Neural progenitor cell (in vitro differentiated cells): Measurements from ENCODE around the gene PRTFDC1. TPM values are rescaled to one million over a fixed set of nuclear protein-coding genes. Genes with fewer than 3 reads are reported as not detected.
"Not testable (repeated sequence)": the region's sequence is repeated elsewhere in the genome, so short reads cannot be mapped to it uniquely, and the experiment has no call there.

ENCODE experiments used
- DNase-seq: peaks from one replicate; pipeline ENCODE4 v3.0.0-alpha.2; 2016; ENCODE audit warnings: low spot score
- H2AFZ ChIP-seq: fragments of 200-600 bp; sonication (generic); replicated peaks from 2 replicates; pipeline ENCODE4 v1.6.1; 2016; ENCODE audit warnings: antibody characterized with exemption
- H3F3A ChIP-seq: fragments of 200-600 bp; sonication (generic); 2 replicates; pipeline ENCODE4 v1.6.1; 2016; ENCODE audit warnings: antibody characterized with exemption, low read depth
- H3K27ac ChIP-seq: fragments of 200-600 bp; sonication (generic); 2 replicates; pipeline ENCODE4 v1.5.1; 2016; ENCODE audit warnings: mild to moderate bottlenecking
- H3K27me3 ChIP-seq: fragments of 200-600 bp; sonication (generic); 2 replicates; pipeline ENCODE4 v1.6.1; 2016; ENCODE audit warnings: mild to moderate bottlenecking, moderate library complexity
- H3K36me3 ChIP-seq: fragments of 200-600 bp; sonication (generic); 2 replicates; pipeline ENCODE4 v1.5.1; 2016
- H3K4me1 ChIP-seq: fragments of 200-600 bp; sonication (generic); 2 replicates; pipeline ENCODE4 v1.6.1; 2016; ENCODE audit warnings: mixed run types
- H3K4me2 ChIP-seq: fragments of 200-600 bp; sonication (generic); 2 replicates; pipeline ENCODE4 v1.6.1; 2016
- H3K4me3 ChIP-seq: fragments of 200-600 bp; sonication (generic); 2 replicates; pipeline ENCODE4 v1.5.1; 2016
- H3K79me2 ChIP-seq: fragments of 200-600 bp; sonication (generic); 2 replicates; pipeline ENCODE4 v1.6.1; 2016; ENCODE audit warnings: low read depth
- H3K9ac ChIP-seq: fragments of 200-600 bp; sonication (generic); 2 replicates; pipeline ENCODE4 v1.6.1; 2016
- H3K9me3 ChIP-seq: fragments of 200-600 bp; sonication (generic); 2 replicates; pipeline ENCODE4 v1.5.1; 2016; ENCODE audit warnings: low read depth
- H4K20me1 ChIP-seq: fragments of 200-600 bp; sonication (generic); 2 replicates; pipeline ENCODE4 v1.6.1; 2016; ENCODE audit warnings: low read depth
- H3K27ac Mint-ChIP-seq: 3 replicates; pipeline ENCODE4 v1.8.0; 2021; ENCODE audit warnings: mixed read lengths
- H3K27me3 Mint-ChIP-seq: 2 replicates; pipeline ENCODE4 v1.8.0; 2022; ENCODE audit warnings: low read depth, mild to moderate bottlenecking, inconsistent platforms, moderate library complexity, mixed read lengths; ENCODE audit not compliant: insufficient read depth
- H3K36me3 Mint-ChIP-seq: 3 replicates; pipeline ENCODE4 v1.8.0; 2021; ENCODE audit warnings: mixed read lengths
- H3K4me1 Mint-ChIP-seq: 3 replicates; pipeline ENCODE4 v1.8.0; 2021; ENCODE audit warnings: mixed read lengths
- H3K4me3 Mint-ChIP-seq: 3 replicates; pipeline ENCODE4 v1.8.0; 2021; ENCODE audit warnings: mild to moderate bottlenecking, moderate library complexity, mixed read lengths
- H3K9me3 Mint-ChIP-seq: 3 replicates; pipeline ENCODE4 v1.8.0; 2020; ENCODE audit warnings: mixed read lengths
- CTCF ChIP-seq: fragments of 200-600 bp; sonication (generic); IDR thresholded peaks from 2 replicates; pipeline ENCODE4 v1.5.1; 2017; ENCODE audit warnings: antibody characterized with exemption, mild to moderate bottlenecking
- EZH2 ChIP-seq: fragments of 200-600 bp; sonication (generic); IDR thresholded peaks from 2 replicates; pipeline ENCODE4 v1.6.1; 2017; ENCODE audit warnings: antibody characterized with exemption, mild to moderate bottlenecking, moderate library complexity
- EZH2phosphoT487 ChIP-seq: fragments of 200-600 bp; sonication (generic); IDR thresholded peaks from 2 replicates; pipeline ENCODE4 v1.6.1; 2017; ENCODE audit warnings: antibody characterized with exemption
- total RNA-seq: library from RNA; depleted of rRNA; stranded (reverse); fragments of >200 nt; gene quantifications from 2 replicates; pipeline ENCODE4 v1.2.3, GENCODE V29; 2015; ENCODE audit warnings: low replicate concordance

PRTFDC1 gene
- total RNA-seq, 1 donor from 2014 or later, result 37.7 TPM

- Histone ChIP-seq H3K9ac (no peak overlapping the region), H3K27ac (no peak overlapping the region)
Observed at GRCh38 chr10:24958721-24959381, 6.4 kb upstream of the PRTFDC1 start.

GRCh38 chr10:24958091-24958720, 5.8 kb upstream of the PRTFDC1 start:
- no peak overlapping the region for H3K4me3 ChIP-seq
- Mint-ChIP-seq H3K4me3 (no peak overlapping the region), H3K4me1 (peaks cover 31% of the 10 kb centered on the region), H3K9me3 (no peaks in the 10 kb centered on the region), H3K27me3 (no peaks in the 10 kb centered on the region), H3K36me3 (peaks cover 2% of the 10 kb centered on the region), H3K27ac (no peak overlapping the region)
- H3K79me2 ChIP-seq, result no peaks in the 10 kb centered on the region
- H3K27me3 ChIP-seq, result no peaks in the 10 kb centered on the region
- H3K4me1 ChIP-seq, result peaks cover 19% of the 10 kb centered on the region
- no peak overlapping the region for H3K9ac ChIP-seq
- TF ChIP-seq CTCF, result no peak
- no peak for TF ChIP-seq EZH2
- no peak for TF ChIP-seq EZH2phosphoT487
- H3F3A ChIP-seq, result no peaks in the 10 kb centered on the region
- no peak overlapping the region for H3K27ac ChIP-seq
- no peaks in the 10 kb centered on the region for H4K20me1 ChIP-seq
- H3K36me3 ChIP-seq, result no peaks in the 10 kb centered on the region
- H3K4me2 ChIP-seq, result no peak overlapping the region
- H3K9me3 ChIP-seq, result no peaks in the 10 kb centered on the region
- peak overlapping the region; percentile 40 for H2AFZ ChIP-seq
- no peak for DNase-seq

More at GRCh38 chr10:24958721-24959381, 6.4 kb upstream of the PRTFDC1 start:
- Histone ChIP-seq H3K79me2 (no peaks in the 10 kb centered on the region), H3K27me3 (no peaks in the 10 kb centered on the region), H3F3A (no peaks in the 10 kb centered on the region), H2AFZ (peak overlapping the region; percentile 40), H3K4me1 (peaks cover 14% of the 10 kb centered on the region), H3K36me3 (no peaks in the 10 kb centered on the region), H3K4me2 (no peak overlapping the region), H4K20me1 (no peaks in the 10 kb centered on the region), H3K4me3 (no peak overlapping the region), H3K9me3 (no peaks in the 10 kb centered on the region)
- Mint-ChIP-seq H3K36me3 (peaks cover 2% of the 10 kb centered on the region), H3K4me1 (peaks cover 29% of the 10 kb centered on the region), H3K27ac (no peak overlapping the region), H3K9me3 (no peaks in the 10 kb centered on the region), H3K27me3 (no peaks in the 10 kb centered on the region), H3K4me3 (no peak overlapping the region)
- DNase-seq, result no peak
- TF ChIP-seq EZH2, result no peak
- TF ChIP-seq EZH2phosphoT487, result no peak
- no peak for TF ChIP-seq CTCF

GRCh38 chr10:24957624-24958051, 5.2 kb upstream of the PRTFDC1 start:
- peaks cover 23% of the 10 kb centered on the region for H3K4me1 ChIP-seq
- not testable (repeated sequence) for H3K36me3 ChIP-seq, H3K4me3 Mint-ChIP-seq, H3K27ac ChIP-seq, DNase-seq, H4K20me1 ChIP-seq, H3K79me2 ChIP-seq, H3K36me3 Mint-ChIP-seq, H3K9ac ChIP-seq, H2AFZ ChIP-seq, H3F3A ChIP-seq, H3K4me2 ChIP-seq, H3K27me3 ChIP-seq, H3K27ac Mint-ChIP-seq, H3K9me3 ChIP-seq, H3K27me3 Mint-ChIP-seq, H3K9me3 Mint-ChIP-seq, H3K4me3 ChIP-seq
- H3K4me1 Mint-ChIP-seq, result peaks cover 36% of the 10 kb centered on the region

- peak overlapping the region; percentile 78 for H3K4me2 ChIP-seq
- no peak for TF ChIP-seq CTCF
- no peak for TF ChIP-seq EZH2phosphoT487
- no peak for TF ChIP-seq EZH2
- H3K79me2 ChIP-seq, result no peaks in the 10 kb centered on the region
- no peaks in the 10 kb centered on the region for H3K36me3 ChIP-seq
- Mint-ChIP-seq H3K27me3 (peaks cover 2% of the 10 kb centered on the region), H3K36me3 (peaks cover 2% of the 10 kb centered on the region), H3K4me1 (peaks cover 47% of the 10 kb centered on the region), H3K4me3 (peak overlapping the region; percentile 80), H3K9me3 (no peaks in the 10 kb centered on the region), H3K27ac (peak overlapping the region; percentile 89)
- H3K9me3 ChIP-seq, result no peaks in the 10 kb centered on the region
- DNase-seq, result no peak
- no peak overlapping the region for H3K9ac ChIP-seq
- H3F3A ChIP-seq, result peaks cover 23% of the 10 kb centered on the region
- no peaks in the 10 kb centered on the region for H3K27me3 ChIP-seq
- no peaks in the 10 kb centered on the region for H4K20me1 ChIP-seq
- H3K4me3 ChIP-seq, result no peak overlapping the region
- peaks cover 42% of the 10 kb centered on the region for H3K4me1 ChIP-seq
- H3K27ac ChIP-seq, result no peak overlapping the region
- H2AFZ ChIP-seq, result peak overlapping the region; percentile 51
Observed at GRCh38 chr10:24953675-24954074, 1.3 kb upstream of the PRTFDC1 start.
